Mesendoderm (in vitro differentiated cells): ENCODE results near the gene AK8.

Source experiments
- DNase-seq: peaks from one replicate; pipeline ENCODE4 v3.0.0; 2013
- H2AK5ac ChIP-seq: 2 replicates; pipeline ENCODE4 v1.6.1; 2013; ENCODE audit warnings: low read length, inconsistent platforms
- H2BK120ac ChIP-seq: 2 replicates; pipeline ENCODE4 v1.6.1; 2013; ENCODE audit warnings: low read depth, mild to moderate bottlenecking, low read length, moderate library complexity, mixed read lengths
- H2BK15ac ChIP-seq: replicated peaks from 2 replicates; pipeline ENCODE4 v1.6.1; 2013; ENCODE audit warnings: low read depth, mild to moderate bottlenecking, moderate library complexity
- H2BK5ac ChIP-seq: 2 replicates; pipeline ENCODE4 v1.6.1; 2013; ENCODE audit warnings: low read length, inconsistent platforms
- H3K18ac ChIP-seq: 2 replicates; pipeline ENCODE4 v1.6.1; 2013; ENCODE audit warnings: mild to moderate bottlenecking, low read length, mixed read lengths
- H3K23ac ChIP-seq: one replicate; pipeline ENCODE4 v1.6.1; 2013; ENCODE audit warnings: low read length
- H3K27ac ChIP-seq: 2 replicates; pipeline ENCODE4 v1.5.1; 2013; ENCODE audit warnings: low read depth, mild to moderate bottlenecking, inconsistent platforms, low read length, moderate library complexity
- H3K27me3 ChIP-seq: 2 replicates; pipeline ENCODE4 v1.6.1; 2013; ENCODE audit warnings: low read length, control low read depth, mild to moderate bottlenecking, inconsistent platforms; ENCODE audit not compliant: insufficient read depth, poor library complexity
- H3K36me3 ChIP-seq: 2 replicates; pipeline ENCODE4 v1.6.1; 2013; ENCODE audit warnings: low read length, inconsistent platforms; ENCODE audit not compliant: control insufficient read depth, insufficient read depth
- H3K4ac ChIP-seq: one replicate; pipeline ENCODE4 v1.6.1; 2013; ENCODE audit warnings: low read depth, mild to moderate bottlenecking, low read length, moderate library complexity
- H3K4me1 ChIP-seq: 2 replicates; pipeline ENCODE4 v1.6.1; 2013; ENCODE audit warnings: low read depth, low read length, inconsistent platforms; ENCODE audit not compliant: control insufficient read depth
- H3K4me2 ChIP-seq: 2 replicates; pipeline ENCODE4 v1.6.1; 2013; ENCODE audit warnings: low read length
- H3K4me3 ChIP-seq: 2 replicates; pipeline ENCODE4 v1.5.1; 2013; ENCODE audit warnings: mild to moderate bottlenecking, low read length
- H3K56ac ChIP-seq: one replicate; pipeline ENCODE4 v1.6.1; 2013; ENCODE audit warnings: low read length
- H3K79me1 ChIP-seq: 2 replicates; pipeline ENCODE4 v1.6.1; 2013; ENCODE audit warnings: low read length, inconsistent platforms
- H3K79me2 ChIP-seq: 2 replicates; pipeline ENCODE4 v1.6.1; 2013; ENCODE audit warnings: mild to moderate bottlenecking, low read length; ENCODE audit not compliant: control insufficient read depth, insufficient read depth
- H3K9ac ChIP-seq: 2 replicates; pipeline ENCODE4 v1.6.1; 2013; ENCODE audit warnings: low read length, inconsistent platforms
- H4K5ac ChIP-seq: one replicate; pipeline ENCODE4 v1.6.1; 2013; ENCODE audit warnings: low read length
- H4K8ac ChIP-seq: one replicate; pipeline ENCODE4 v1.6.1; 2013; ENCODE audit warnings: low read depth, mild to moderate bottlenecking, control low read depth, low read length, moderate library complexity
- WGBS: extraction: QIAGEN DNeasy Blood & Tissue Kit; methylation state at CpG from one replicate; pipeline ENCODE4 v1.1.7; 2013; ENCODE audit warnings: low lambda C conversion rate, missing lambda C conversion rate; ENCODE audit not compliant: insufficient coverage; ENCODE audit errors: extremely low coverage; 5-methylcytosine and 5-hydroxymethylcytosine counted together

AK8 gene

DNA sequence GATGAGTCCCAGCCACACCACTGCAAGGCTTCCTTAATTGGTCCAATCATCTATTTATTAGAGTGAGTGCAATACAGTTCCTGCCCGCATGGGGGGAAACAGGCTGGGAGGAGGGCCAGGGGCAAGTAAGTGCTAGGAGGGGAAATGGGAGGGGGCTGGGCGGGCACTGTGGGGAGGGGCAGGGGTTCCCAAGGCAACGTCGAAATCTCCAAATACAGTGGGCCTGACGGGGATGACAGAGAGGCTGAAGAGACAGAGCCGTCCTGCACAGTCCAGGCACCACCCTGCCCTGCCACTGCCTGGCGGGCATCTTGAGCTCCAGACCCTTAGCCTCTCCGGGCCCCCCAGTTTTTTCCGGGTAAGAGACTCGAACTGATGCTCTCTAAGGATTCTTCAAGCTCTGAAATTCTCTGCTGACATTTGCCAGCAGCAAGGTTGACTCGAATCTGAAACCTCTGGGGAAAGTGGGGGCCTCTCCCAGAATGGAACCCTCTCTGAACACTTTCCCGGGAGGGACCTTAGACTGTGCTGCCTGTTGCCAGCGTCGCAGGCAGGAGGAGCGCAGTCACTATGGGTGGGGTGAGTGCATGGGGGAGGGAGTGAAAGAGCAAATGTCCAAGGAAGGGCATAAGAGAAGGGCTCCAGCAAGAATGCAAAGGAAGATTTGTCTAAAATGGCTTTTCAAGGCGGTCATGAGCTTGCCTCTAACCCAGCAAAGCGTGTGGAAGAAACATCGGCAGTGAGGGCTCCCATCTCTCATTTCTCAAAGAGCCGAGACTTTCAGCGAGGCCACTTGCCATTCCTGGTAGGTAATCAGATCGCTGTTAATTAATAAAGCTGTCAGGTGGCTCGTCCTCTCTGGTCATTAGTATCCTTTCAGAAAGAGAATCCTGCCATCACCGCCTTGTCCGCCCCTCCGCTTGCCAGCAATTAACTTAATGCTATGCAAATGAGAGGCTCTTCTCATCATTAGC is 108.9 kb downstream of the AK8 start:
- no peak overlapping the region for H2BK120ac ChIP-seq
- H3K36me3 ChIP-seq = no peaks in the 10 kb centered on the region
- H4K5ac ChIP-seq = no peak overlapping the region
- H3K18ac ChIP-seq = no peak overlapping the region
- no peak overlapping the region for H2BK15ac ChIP-seq
- H4K8ac ChIP-seq = no peak overlapping the region
- no peaks in the 10 kb centered on the region for H3K4me1 ChIP-seq
- H2BK5ac ChIP-seq = no peak overlapping the region
- peak overlapping the region; percentile 76 for H3K4me3 ChIP-seq
- WGBS = no CpG with 5 or more reads among the region's 25 CpGs
- H3K27me3 ChIP-seq = no peaks in the 10 kb centered on the region
- DNase-seq = peak; percentile 89
- peak overlapping the region; percentile 90 for H3K56ac ChIP-seq
- H3K27ac ChIP-seq = no peak overlapping the region
- H3K4ac ChIP-seq = no peak overlapping the region
- H3K79me2 ChIP-seq = no peaks in the 10 kb centered on the region
- H3K9ac ChIP-seq = peak overlapping the region; percentile 77
- H3K79me1 ChIP-seq = no peaks in the 10 kb centered on the region
- H2AK5ac ChIP-seq = no peak overlapping the region
- peak overlapping the region; percentile 97 for H3K4me2 ChIP-seq
- no peak overlapping the region for H3K23ac ChIP-seq

DNA sequence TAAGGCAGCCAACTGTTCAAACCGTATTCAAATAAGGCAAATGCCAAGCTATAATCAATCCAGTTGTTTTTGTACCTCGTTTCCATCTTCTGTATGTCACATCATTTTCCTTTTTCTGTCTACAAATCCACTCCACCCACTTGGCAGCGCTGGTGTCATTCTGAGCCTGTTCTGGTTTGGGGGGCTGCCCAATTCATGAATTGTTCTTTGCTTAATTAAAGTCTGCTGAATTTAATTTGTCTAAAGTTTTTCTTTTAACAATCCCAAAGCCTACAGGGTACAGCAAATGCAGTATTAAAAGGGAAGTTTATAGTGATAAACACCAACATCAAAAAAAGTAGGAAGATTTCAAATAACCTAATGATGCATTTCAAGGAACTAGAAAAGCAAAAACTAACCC is 114.5 kb downstream of the AK8 start:
- Histone ChIP-seq H3K4me2 (no peak overlapping the region), H2AK5ac (no peak overlapping the region), H2BK5ac (no peak overlapping the region), H3K4me3 (no peak overlapping the region), H3K9ac (no peak overlapping the region), H3K27ac (no peak overlapping the region), H3K18ac (no peak overlapping the region), H3K79me1 (no peaks in the 10 kb centered on the region), H4K8ac (no peak overlapping the region), H3K36me3 (no peaks in the 10 kb centered on the region), H3K4me1 (no peaks in the 10 kb centered on the region), H2BK120ac (no peak overlapping the region), H3K4ac (no peak overlapping the region), H3K27me3 (no peaks in the 10 kb centered on the region), H3K23ac (no peak overlapping the region), H2BK15ac (no peak overlapping the region), H3K79me2 (no peaks in the 10 kb centered on the region), H3K56ac (no peak overlapping the region), H4K5ac (no peak overlapping the region)
- no CpG with 5 or more reads among the region's 3 CpGs for WGBS
- no peak for DNase-seq

DNA sequence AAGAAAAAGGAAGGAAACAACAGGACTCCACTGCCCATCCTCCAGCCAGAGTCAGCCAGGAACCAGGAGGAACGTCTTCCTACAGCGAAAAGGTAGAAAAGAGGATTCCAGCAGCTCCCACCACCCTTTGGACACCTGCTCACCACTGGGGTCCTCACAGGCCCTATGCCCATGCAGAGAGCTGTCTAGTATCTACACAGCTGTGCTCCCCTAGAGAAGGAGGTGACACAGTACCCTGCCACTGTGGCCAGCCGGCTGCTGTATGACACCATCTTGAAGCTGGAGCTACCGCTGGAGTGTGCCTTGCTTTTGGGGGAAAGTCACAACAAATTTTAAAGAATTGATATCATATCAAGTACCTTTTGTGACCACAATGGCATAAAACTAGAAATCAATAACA is 115.2 kb downstream of the AK8 start:
- no peaks in the 10 kb centered on the region for H3K4me1 ChIP-seq
- no peak overlapping the region for H3K27ac ChIP-seq
- H3K27me3 ChIP-seq = no peaks in the 10 kb centered on the region
- no peak overlapping the region for H2BK5ac ChIP-seq
- H3K4me2 ChIP-seq = no peak overlapping the region
- WGBS = no CpG with 5 or more reads among the region's 4 CpGs
- no peaks in the 10 kb centered on the region for H3K79me1 ChIP-seq
- H4K5ac ChIP-seq = no peak overlapping the region
- H2AK5ac ChIP-seq = no peak overlapping the region
- no peaks in the 10 kb centered on the region for H3K36me3 ChIP-seq
- H3K23ac ChIP-seq = no peak overlapping the region
- H3K4me3 ChIP-seq = no peak overlapping the region
- H2BK15ac ChIP-seq = no peak overlapping the region
- no peak overlapping the region for H2BK120ac ChIP-seq
- no peaks in the 10 kb centered on the region for H3K79me2 ChIP-seq
- no peak overlapping the region for H4K8ac ChIP-seq
- no peak overlapping the region for H3K9ac ChIP-seq
- H3K56ac ChIP-seq = no peak overlapping the region
- no peak overlapping the region for H3K4ac ChIP-seq
- DNase-seq = no peak
- no peak overlapping the region for H3K18ac ChIP-seq

DNA sequence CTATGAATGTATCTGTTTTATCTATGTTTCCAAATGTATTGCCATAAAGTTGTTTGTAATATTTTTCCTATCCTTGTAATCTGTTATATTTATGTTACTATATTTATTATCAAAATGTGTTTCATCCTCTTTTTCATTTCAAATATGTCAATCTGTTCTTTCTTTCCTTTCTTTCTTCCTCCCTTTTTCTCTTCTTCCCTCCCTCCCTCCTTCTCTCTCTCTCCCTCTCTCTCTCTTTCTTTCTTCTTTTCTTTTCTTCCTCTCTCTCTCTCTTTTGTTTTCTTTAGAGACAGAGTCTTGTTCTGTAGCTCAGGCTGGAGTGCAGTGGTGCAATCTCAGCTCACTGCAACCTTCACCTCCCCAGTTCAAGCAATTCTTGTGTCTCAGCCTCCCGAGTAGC is 116.5 kb downstream of the AK8 start:
- no peak for DNase-seq
- no CpG with 5 or more reads among the region's 1 CpG for WGBS
- no peak overlapping the region for H3K4ac ChIP-seq
- H3K36me3 ChIP-seq = no peaks in the 10 kb centered on the region
- no peak overlapping the region for H4K5ac ChIP-seq
- H3K4me1 ChIP-seq = no peaks in the 10 kb centered on the region
- H3K4me2 ChIP-seq = no peak overlapping the region
- H3K79me2 ChIP-seq = no peaks in the 10 kb centered on the region
- H3K23ac ChIP-seq = no peak overlapping the region
- no peaks in the 10 kb centered on the region for H3K27me3 ChIP-seq
- no peak overlapping the region for H2BK5ac ChIP-seq
- H3K9ac ChIP-seq = no peak overlapping the region
- no peak overlapping the region for H3K4me3 ChIP-seq
- H2BK15ac ChIP-seq = no peak overlapping the region
- no peak overlapping the region for H2AK5ac ChIP-seq
- no peak overlapping the region for H2BK120ac ChIP-seq
- no peak overlapping the region for H3K56ac ChIP-seq
- H4K8ac ChIP-seq = no peak overlapping the region
- H3K79me1 ChIP-seq = no peaks in the 10 kb centered on the region
- no peak overlapping the region for H3K18ac ChIP-seq
- no peak overlapping the region for H3K27ac ChIP-seq

DNA sequence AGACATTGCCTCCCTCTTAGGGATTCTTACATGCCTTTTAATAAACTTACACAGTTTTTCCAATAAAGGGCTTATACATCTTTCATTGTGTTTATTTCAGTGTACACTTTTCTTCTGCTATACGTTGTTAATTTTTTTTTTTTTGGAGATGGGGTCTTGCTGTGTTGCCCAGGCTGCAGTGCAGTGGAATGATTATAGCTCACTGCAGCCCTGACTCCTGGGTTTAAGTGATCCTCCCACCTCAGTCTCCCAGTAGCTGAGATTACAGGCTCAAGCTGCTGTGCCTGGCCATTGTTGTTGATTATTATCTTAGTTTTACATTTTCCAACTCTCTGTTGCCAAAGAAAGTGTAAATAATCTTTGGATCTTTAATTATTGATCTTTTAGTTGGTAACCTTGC is 118.0 kb downstream of the AK8 start:
- no peak overlapping the region for H3K18ac ChIP-seq
- no peak overlapping the region for H3K27ac ChIP-seq
- H3K79me1 ChIP-seq = no peaks in the 10 kb centered on the region
- H2BK5ac ChIP-seq = no peak overlapping the region
- H3K36me3 ChIP-seq = no peaks in the 10 kb centered on the region
- no peak overlapping the region for H3K23ac ChIP-seq
- no peak overlapping the region for H3K9ac ChIP-seq
- no peaks in the 10 kb centered on the region for H3K4me1 ChIP-seq
- no peak for DNase-seq
- no peak overlapping the region for H4K5ac ChIP-seq
- H3K56ac ChIP-seq = no peak overlapping the region
- H3K4ac ChIP-seq = no peak overlapping the region
- no peak overlapping the region for H2AK5ac ChIP-seq
- no peak overlapping the region for H3K4me2 ChIP-seq
- H3K27me3 ChIP-seq = no peaks in the 10 kb centered on the region
- H3K79me2 ChIP-seq = no peaks in the 10 kb centered on the region
- H2BK120ac ChIP-seq = no peak overlapping the region
- WGBS = no CpG with 5 or more reads among the region's 1 CpG
- no peak overlapping the region for H4K8ac ChIP-seq
- H3K4me3 ChIP-seq = no peak overlapping the region
- H2BK15ac ChIP-seq = no peak overlapping the region
